ENCODE data around the gene SUV39H1.

The SUV39H1 gene

GRCh38 chrX:48711929-48712505 is 15.5 kb downstream of the SUV39H1 start:
- no peak overlapping the region for H3K27ac ChIP-seq
- TF ChIP-seq ZFX (IDR thresholded peaks at IDR 0.05; ENCODE audit: borderline replicate concordance) (no peak), CTCF (IDR thresholded peaks at IDR 0.05) (no peak)

GRCh38 chrX:48713847-48714246 is 17.3 kb downstream of the SUV39H1 start:
- TF ChIP-seq CTCF (IDR thresholded peaks at IDR 0.05) (no peak), ZFX (IDR thresholded peaks at IDR 0.05; ENCODE audit: borderline replicate concordance) (no peak)

DNA sequence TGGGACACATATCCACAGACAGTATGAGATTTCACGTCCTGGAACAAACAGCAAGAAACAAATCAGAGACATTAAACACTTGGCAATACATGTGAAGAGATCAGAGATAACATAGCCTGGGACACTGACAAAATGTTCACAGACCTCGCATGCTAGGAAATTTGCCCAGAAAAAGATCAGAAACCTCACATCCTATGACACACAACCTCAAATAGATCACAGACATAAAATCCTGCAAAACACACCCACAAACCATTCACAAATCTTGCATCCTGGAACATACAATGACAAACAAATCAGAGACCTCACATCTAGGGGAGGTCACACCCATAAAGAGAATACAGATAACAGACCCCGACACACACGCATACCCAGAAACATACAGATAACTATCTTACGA is 18.0 kb downstream of the SUV39H1 start:
- TF ChIP-seq CTCF (IDR thresholded peaks at IDR 0.05): no peak
- TF ChIP-seq ZFX (IDR thresholded peaks at IDR 0.05; ENCODE audit: borderline replicate concordance): no peak
- H3K27ac ChIP-seq: no peak overlapping the region

More at GRCh38 chrX:48713847-48714246, 17.3 kb downstream of the SUV39H1 start:
- H3K27ac ChIP-seq: no peak overlapping the region

GRCh38 chrX:48715072-48715471 is 18.5 kb downstream of the SUV39H1 start:
- H3K27ac ChIP-seq: no peak overlapping the region
- TF ChIP-seq CTCF (IDR thresholded peaks at IDR 0.05) (no peak), ZFX (IDR thresholded peaks at IDR 0.05; ENCODE audit: borderline replicate concordance) (no peak)

- TF ChIP-seq CTCF (IDR thresholded peaks at IDR 0.05): no peak
- no peak for TF ChIP-seq ZFX (IDR thresholded peaks at IDR 0.05; ENCODE audit: borderline replicate concordance)
- H3K27ac ChIP-seq: no peak overlapping the region
Measured at GRCh38 chrX:48715876-48716502, 19.5 kb downstream of the SUV39H1 start.

- TF ChIP-seq ZFX (IDR thresholded peaks at IDR 0.05; ENCODE audit: borderline replicate concordance) (no peak), CTCF (IDR thresholded peaks at IDR 0.05) (no peak)
- H3K27ac ChIP-seq: no peak overlapping the region
Measured at GRCh38 chrX:48719958-48720357, 23.4 kb downstream of the SUV39H1 start.

DNA sequence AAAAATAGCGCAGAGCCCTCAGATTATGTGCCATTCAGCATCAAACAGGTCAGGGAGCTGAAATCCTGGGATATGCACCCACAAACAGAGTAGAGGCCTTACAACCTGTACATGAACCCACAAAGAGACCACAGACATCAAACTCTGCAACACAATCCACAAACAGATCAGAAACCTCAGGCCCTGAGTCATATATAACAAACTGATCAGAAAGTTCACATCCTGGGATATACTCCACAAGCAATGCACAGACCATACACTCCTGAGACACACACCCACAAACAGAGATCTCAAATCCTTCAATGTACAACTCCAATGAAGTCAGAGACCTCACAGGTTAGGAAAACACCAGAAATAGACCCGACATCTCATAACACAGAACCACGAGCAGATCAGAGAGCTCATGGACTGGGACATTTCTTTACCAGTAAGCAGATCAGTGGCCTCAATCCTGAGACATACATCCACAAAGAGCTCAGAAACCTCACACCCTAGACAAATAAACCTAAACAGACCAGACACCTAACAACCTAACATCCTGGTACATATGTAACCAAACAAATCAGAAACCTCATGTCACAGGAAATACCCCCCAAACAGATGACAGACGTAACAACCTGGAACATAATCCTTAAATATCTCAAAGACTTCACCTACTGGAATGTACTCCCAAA is 24.2 kb downstream of the SUV39H1 start:
- no peak for TF ChIP-seq ZFX (IDR thresholded peaks at IDR 0.05; ENCODE audit: borderline replicate concordance)
- no peak for TF ChIP-seq CTCF (IDR thresholded peaks at IDR 0.05)
- no peak overlapping the region for H3K27ac ChIP-seq

All from 22Rv1 (cell line).